ENCODE measurements around the gene PTPN14. TPM values are rescaled to one million over a fixed set of nuclear protein-coding genes. Genes with fewer than 3 reads are reported as not detected.

Gene PTPN14
- total and polyA plus RNA-seq, 12 donors: 5.0 to 71.6 (median 42.3) TPM

GRCh38 chr1:214567481-214567980 is 16.1 kb upstream of the PTPN14 start:
- no peak for TF ChIP-seq CTCF (IDR thresholded peaks at IDR 0.05)
- H3K36me3 ChIP-seq: no peaks in the 10 kb centered on the region
- no peak overlapping the region for H3K4me3 ChIP-seq
- 91 to 92% methylated on average over 2 of the region's 2 CpGs for WGBS, 2 donors
- H3K9me3 ChIP-seq: no peaks in the 10 kb centered on the region
- no peak for DNase-seq
- no peaks in the 10 kb centered on the region for H3K27me3 ChIP-seq
- no peak for ATAC-seq
- no peak overlapping the region for H3K27ac ChIP-seq
- peaks cover 0 to 9% (median 0%) of the 10 kb centered on the region in 9 donors for H3K4me1 ChIP-seq
- intact Hi-C loops (cut with DNase I): no loop called here

GRCh38 chr1:214566158-214567104 is 15.0 kb upstream of the PTPN14 start:
- TF ChIP-seq CTCF (IDR thresholded peaks at IDR 0.05): no peak
- Histone ChIP-seq H3K4me3 (no peak overlapping the region), H3K4me1 (peaks cover 0 to 9% (median 0%) of the 10 kb centered on the region in 9 donors), H3K27ac (no peak overlapping the region), H3K27me3 (no peaks in the 10 kb centered on the region), H3K36me3 (no peaks in the 10 kb centered on the region), H3K9me3 (no peaks in the 10 kb centered on the region)
- DNase-seq: no peak
- 82 to 84% methylated on average over 3 of the region's 3 CpGs for WGBS, 2 donors
- intact Hi-C loops (cut with DNase I): no loop called here
- peak in 1 of 8 donors; percentile 67 for ATAC-seq

- Histone ChIP-seq H3K27ac (no peak overlapping the region), H3K4me1 (peaks cover 0 to 9% (median 0%) of the 10 kb centered on the region in 9 donors), H3K36me3 (no peaks in the 10 kb centered on the region), H3K27me3 (no peaks in the 10 kb centered on the region), H3K4me3 (no peak overlapping the region), H3K9me3 (no peaks in the 10 kb centered on the region)
- WGBS, 2 donors: 67 to 73% methylated on average over 1 of the region's 1 CpG
- ATAC-seq: no peak
- no peak for TF ChIP-seq CTCF (IDR thresholded peaks at IDR 0.05)
- DNase-seq: no peak
- intact Hi-C loops (cut with DNase I): no loop called here
These were observed 13.9 kb upstream of the PTPN14 start for GRCh38 chr1:214565310-214565709.

GRCh38 chr1:214563881-214564280 is 12.5 kb upstream of the PTPN14 start:
- no peak overlapping the region for H3K27ac ChIP-seq
- no peaks in the 10 kb centered on the region for H3K27me3 ChIP-seq
- intact Hi-C loops (cut with DNase I): no loop called here
- H3K9me3 ChIP-seq: no peaks in the 10 kb centered on the region
- H3K4me1 ChIP-seq: peaks cover 0 to 9% (median 0%) of the 10 kb centered on the region in 9 donors
- DNase-seq: no peak
- no peak for ATAC-seq
- no peaks in the 10 kb centered on the region for H3K36me3 ChIP-seq
- no peak for TF ChIP-seq CTCF (IDR thresholded peaks at IDR 0.05)
- no peak overlapping the region for H3K4me3 ChIP-seq
